OCI-LY3 (cell line): ENCODE measurements around the gene FZD7.

ENCODE experiments used
- CTCF ChIP-seq: fragments of 200-600, 300-600 bp; sonication (generic); IDR thresholded peaks from 2 replicates; pipeline ENCODE4 v1.5.1; 2014; ENCODE audit warnings: antibody characterized with exemption, low read length, low read depth
- EZH2phosphoT487 ChIP-seq: fragments of 200-600 bp; shearing (Covaris generic); IDR thresholded peaks from 2 replicates; pipeline ENCODE4 v1.6.1; 2018; ENCODE audit warnings: antibody characterized with exemption, mixed run types, low read depth

- TF ChIP-seq CTCF (no peak), EZH2phosphoT487 (no peak)
Measured at GRCh38 chr2:202051499-202052161, 18.0 kb downstream of the FZD7 start.
